Measurements from ENCODE around the gene CCDC12.

- TF ChIP-seq CTCF (IDR thresholded peaks at IDR 0.05; ENCODE audit: low read length): no peak
- TF ChIP-seq EZH2 (optimal IDR thresholded peaks at IDR 0.05; ENCODE audit: low read depth, low read length): no peak
Observed at GRCh38 chr3:46965151-46965550, 11.4 kb downstream of the CCDC12 start.
